H9 (cell line): ENCODE measurements around the gene SLC6A18. TPM values are rescaled to one million over a fixed set of nuclear protein-coding genes. Genes with fewer than 3 reads are reported as not detected.

Experiments used
- DNase-seq: peaks from one replicate; pipeline ENCODE4 v3.0.0-alpha.2; 2017
- H2AFZ ChIP-seq: one replicate; pipeline ENCODE4 v1.6.1; 2013; ENCODE audit warnings: mild to moderate bottlenecking, low read length, control low read depth, moderate library complexity
- H2AK5ac ChIP-seq: 2 replicates; pipeline ENCODE4 v1.6.1; 2013; ENCODE audit warnings: low read length, control low read depth, mixed read lengths; ENCODE audit not compliant: insufficient read length
- H2BK120ac ChIP-seq: one replicate; pipeline ENCODE4 v1.6.1; 2013; ENCODE audit warnings: low read depth, mild to moderate bottlenecking, low read length, control low read depth, inconsistent platforms; ENCODE audit not compliant: poor library complexity, severe bottlenecking
- H2BK12ac ChIP-seq: 2 replicates; pipeline ENCODE4 v1.6.1; 2013; ENCODE audit warnings: low read length, control low read depth, mixed read lengths, low read depth; ENCODE audit not compliant: insufficient read length
- H2BK15ac ChIP-seq: 2 replicates; pipeline ENCODE4 v1.6.1; 2013; ENCODE audit warnings: low read depth, low read length, control low read depth
- H2BK20ac ChIP-seq: one replicate; pipeline ENCODE4 v1.6.1; 2013; ENCODE audit warnings: low read depth, mild to moderate bottlenecking, low read length, control low read depth, inconsistent platforms; ENCODE audit not compliant: poor library complexity, severe bottlenecking
- H2BK5ac ChIP-seq: 2 replicates; pipeline ENCODE4 v1.6.1; 2013; ENCODE audit warnings: low read length, control low read depth, mixed read lengths; ENCODE audit not compliant: insufficient read length
- H3K14ac ChIP-seq: 2 replicates; pipeline ENCODE4 v1.6.1; 2013; ENCODE audit warnings: low read length, control low read depth; ENCODE audit not compliant: insufficient read depth
- H3K18ac ChIP-seq: 2 replicates; pipeline ENCODE4 v1.6.1; 2013; ENCODE audit warnings: low read depth, mild to moderate bottlenecking, mixed read lengths, low read length, control low read depth; ENCODE audit not compliant: insufficient read length
- H3K23ac ChIP-seq: 2 replicates; pipeline ENCODE4 v1.6.1; 2013; ENCODE audit warnings: low read length, control low read depth, mixed read lengths, low read depth; ENCODE audit not compliant: insufficient read length
- H3K23me2 ChIP-seq: 2 replicates; pipeline ENCODE4 v1.6.1; 2013; ENCODE audit warnings: low read depth, mild to moderate bottlenecking, mixed read lengths, low read length, control low read depth; ENCODE audit not compliant: insufficient read length, poor library complexity, severe bottlenecking
- H3K27ac ChIP-seq: 2 replicates; pipeline ENCODE4 v1.5.1; 2013; ENCODE audit warnings: low read length, control low read depth, mixed read lengths, low read depth; ENCODE audit not compliant: insufficient read length
- H3K27me3 ChIP-seq: 2 replicates; pipeline ENCODE4 v1.6.1; 2013; ENCODE audit warnings: low read length, control low read depth, inconsistent platforms; ENCODE audit not compliant: insufficient read depth
- H3K4ac ChIP-seq: 2 replicates; pipeline ENCODE4 v1.6.1; 2013; ENCODE audit warnings: low read depth, mild to moderate bottlenecking, control low read depth, inconsistent platforms, low read length, moderate library complexity
- H3K4me1 ChIP-seq: 2 replicates; pipeline ENCODE4 v1.6.1; 2013; ENCODE audit warnings: low read length, control low read depth, inconsistent platforms; ENCODE audit not compliant: insufficient read depth
- H3K4me2 ChIP-seq: 2 replicates; pipeline ENCODE4 v1.6.1; 2013; ENCODE audit warnings: low read length, control low read depth, mixed read lengths; ENCODE audit not compliant: insufficient read length, insufficient read depth
- H3K56ac ChIP-seq: 2 replicates; pipeline ENCODE4 v1.6.1; 2013; ENCODE audit warnings: low read depth, mild to moderate bottlenecking, mixed read lengths, low read length, control low read depth; ENCODE audit not compliant: insufficient read length
- H3K79me1 ChIP-seq: 2 replicates; pipeline ENCODE4 v1.6.1; 2013; ENCODE audit warnings: low read depth, mild to moderate bottlenecking, moderate library complexity, low read length, control low read depth, inconsistent platforms; ENCODE audit not compliant: insufficient read depth, poor library complexity, severe bottlenecking
- H3K79me2 ChIP-seq: 2 replicates; pipeline ENCODE4 v1.6.1; 2013; ENCODE audit warnings: low read length, control low read depth, inconsistent platforms; ENCODE audit not compliant: insufficient read depth
- H3K9ac ChIP-seq: 2 replicates; pipeline ENCODE4 v1.6.1; 2013; ENCODE audit warnings: low read length, control low read depth, mixed read lengths; ENCODE audit not compliant: insufficient read length; ENCODE audit errors: extremely low read depth
- H3K9me3 ChIP-seq: one replicate; pipeline ENCODE4 v1.6.1; 2013; ENCODE audit warnings: low read depth, low read length, inconsistent platforms; ENCODE audit not compliant: control insufficient read depth
- H3T11ph ChIP-seq: one replicate; pipeline ENCODE4 v1.6.1; 2013; ENCODE audit warnings: mild to moderate bottlenecking, low read length, control low read depth, inconsistent platforms
- H4K20me1 ChIP-seq: one replicate; pipeline ENCODE4 v1.6.1; 2013; ENCODE audit not compliant: control insufficient read depth, insufficient read length, insufficient read depth
- H4K5ac ChIP-seq: 2 replicates; pipeline ENCODE4 v1.6.1; 2013; ENCODE audit warnings: low read depth, mild to moderate bottlenecking, mixed read lengths, low read length, control low read depth; ENCODE audit not compliant: insufficient read length
- H4K8ac ChIP-seq: replicated peaks from 2 replicates; pipeline ENCODE4 v1.6.1; 2013; ENCODE audit warnings: low read length, control low read depth, mixed read lengths, low read depth; ENCODE audit not compliant: insufficient read length
- H4K91ac ChIP-seq: 2 replicates; pipeline ENCODE4 v1.6.1; 2013; ENCODE audit warnings: low read depth, mild to moderate bottlenecking, moderate library complexity, mixed read lengths, low read length, control low read depth; ENCODE audit not compliant: insufficient read length
- H3K27ac Mint-ChIP-seq, 3 experiments: 2 replicates in 2 of 3; 3 replicates in 1 of 3; pipeline ENCODE4 v1.8.0; 2020 to 2021; ENCODE audit warnings: mixed read lengths in 3 of 3, mild to moderate bottlenecking in 1 of 3, moderate library complexity in 1 of 3
- H3K27me3 Mint-ChIP-seq: 2 replicates; pipeline ENCODE4 v1.8.0; 2021; ENCODE audit warnings: low read depth, mild to moderate bottlenecking, moderate library complexity, mixed read lengths
- H3K36me3 Mint-ChIP-seq, 3 experiments: 2 replicates in 2 of 3; 3 replicates in 1 of 3; pipeline ENCODE4 v1.8.0; 2020 to 2021; ENCODE audit warnings: low read depth in 3 of 3, mixed read lengths in 3 of 3; ENCODE audit not compliant: insufficient read depth in 1 of 3
- H3K4me1 Mint-ChIP-seq, 2 experiments: 2 replicates each; pipeline ENCODE4 v1.8.0; 2020; ENCODE audit warnings: mixed read lengths in 2 of 2
- H3K4me3 Mint-ChIP-seq, 2 experiments: 2 replicates in 1 of 2; 3 replicates in 1 of 2; pipeline ENCODE4 v1.8.0; 2020 to 2021; ENCODE audit warnings: mild to moderate bottlenecking in 2 of 2, mixed read lengths in 2 of 2, moderate library complexity in 1 of 2
- H3K9me3 Mint-ChIP-seq, 2 experiments: 2 replicates in 1 of 2; 3 replicates in 1 of 2; pipeline ENCODE4 v1.8.0; 2020; ENCODE audit warnings: mild to moderate bottlenecking in 2 of 2, mixed read lengths in 2 of 2, moderate library complexity in 1 of 2
- CTCF ChIP-seq: fragments of 200-600 bp; sonication (generic); conservative IDR thresholded peaks from 3 replicates; pipeline ENCODE4 v1.8.0; 2021; ENCODE audit warnings: antibody characterized with exemption, mild to moderate bottlenecking
- WGBS: extraction: QIAGEN DNeasy Blood & Tissue Kit; methylation state at CpG from one replicate; pipeline ENCODE4 v1.1.7; 2013; ENCODE audit warnings: missing lambda C conversion rate, low lambda C conversion rate, mixed read lengths; ENCODE audit not compliant: insufficient read length; ENCODE audit errors: extremely low coverage; 5-methylcytosine and 5-hydroxymethylcytosine counted together
- total RNA-seq: library from RNA; stranded (reverse); gene quantifications from 2 replicates; pipeline ENCODE4 v1.2.1, GENCODE V29; 2021

Gene SLC6A18
- total RNA-seq, 1 experiment from 2014 or later: not detected

GRCh38 chr5:1257841-1258240, 32.7 kb downstream of the SLC6A18 start:
- H2AFZ ChIP-seq: no peak overlapping the region
- no peaks in the 10 kb centered on the region for H3K79me1 ChIP-seq
- H3K9ac ChIP-seq: no peak overlapping the region
- H3K9me3 Mint-ChIP-seq: no peaks in the 10 kb centered on the region
- no peak overlapping the region for H2BK15ac ChIP-seq
- H3K27me3 Mint-ChIP-seq: no peaks in the 10 kb centered on the region
- H3K14ac ChIP-seq: no peak overlapping the region
- H2AK5ac ChIP-seq: no peak overlapping the region
- no peak overlapping the region for H3K4me2 ChIP-seq
- no peak overlapping the region for H3K4ac ChIP-seq
- H2BK12ac ChIP-seq: no peak overlapping the region
- no peak overlapping the region for H4K8ac ChIP-seq
- no peak overlapping the region for H3T11ph ChIP-seq
- no peak overlapping the region for H4K5ac ChIP-seq
- H3K27ac ChIP-seq: no peak overlapping the region
- no peaks in the 10 kb centered on the region for H4K20me1 ChIP-seq
- no peak overlapping the region for H2BK5ac ChIP-seq
- no peak overlapping the region for H2BK120ac ChIP-seq
- no peak for DNase-seq
- peaks cover 3 to 7% of the 10 kb centered on the region in 2 experiments; a peak in 2 of 4 replicates for H3K4me1 Mint-ChIP-seq
- WGBS: no CpG with 5 or more reads among the region's 13 CpGs
- no peak overlapping the region for H2BK20ac ChIP-seq
- H3K79me2 ChIP-seq: no peaks in the 10 kb centered on the region
- no peak overlapping the region; a peak in 1 of 7 replicates for H3K27ac Mint-ChIP-seq
- H3K9me3 ChIP-seq: peaks cover 15% of the 10 kb centered on the region
- H4K91ac ChIP-seq: no peak overlapping the region
- H3K18ac ChIP-seq: no peak overlapping the region
- no peaks in the 10 kb centered on the region for H3K4me1 ChIP-seq
- H3K23ac ChIP-seq: no peak overlapping the region
- H3K23me2 ChIP-seq: no peaks in the 10 kb centered on the region
- no peak overlapping the region for H3K56ac ChIP-seq
- TF ChIP-seq CTCF: no peak
- no peak overlapping the region for H3K4me3 Mint-ChIP-seq
- no peaks in the 10 kb centered on the region for H3K27me3 ChIP-seq
- peaks cover 2 to 8% (median 3%) of the 10 kb centered on the region in 3 experiments; a peak in 5 of 7 replicates for H3K36me3 Mint-ChIP-seq
